HL-60 (cell line): Measurements from ENCODE around the gene TPCN2.

Source experiments
- DNase-seq, 2 experiments: peaks; one replicate each; pipeline ENCODE4 v3.0.0-alpha.2; 2010 to 2020; ENCODE audit warnings: low read depth in 1 of 2, low spot score in 1 of 2
- H3K27ac ChIP-seq: fragments of 250-450 bp; sonication (Bioruptor Pico); replicated peaks from 2 replicates; pipeline ENCODE4 v1.5.1; 2020; ENCODE audit warnings: mild to moderate bottlenecking, moderate library complexity
- H3K27me3 ChIP-seq: fragments of 250-450 bp; sonication (Bioruptor Pico); 2 replicates; pipeline ENCODE4 v1.5.1; 2021; ENCODE audit warnings: mild to moderate bottlenecking, moderate library complexity; ENCODE audit not compliant: insufficient read depth, poor library complexity, severe bottlenecking
- H3K4me3 ChIP-seq: replicated peaks from 2 replicates; pipeline ENCODE4 v1.5.1; 2011; ENCODE audit warnings: mild to moderate bottlenecking, control low read depth, low read length; ENCODE audit not compliant: insufficient read depth
- GABPA ChIP-seq: IDR thresholded peaks from 2 replicates; pipeline ENCODE4 v1.6.1; 2012; ENCODE audit warnings: low read depth
- POLR2AphosphoS5 ChIP-seq: IDR thresholded peaks from 2 replicates; pipeline ENCODE4 v1.6.1; 2012; ENCODE audit warnings: low read depth
- REST ChIP-seq: IDR thresholded peaks from 2 replicates; pipeline ENCODE4 v1.6.1; 2012; ENCODE audit warnings: low read depth; ENCODE audit not compliant: insufficient replicate concordance
- SPI1 ChIP-seq: IDR thresholded peaks from 2 replicates; pipeline ENCODE4 v1.6.1; 2012; ENCODE audit warnings: low read depth, mild to moderate bottlenecking, borderline replicate concordance
- TF ChIP-seq, protein P1 (sequence below): IDR thresholded peaks from one replicate; pipeline ENCODE4 v1.5.1; 2011; ENCODE audit warnings: low read length, control low read depth, inconsistent platforms; ENCODE audit not compliant: insufficient read depth

Gene TPCN2

GRCh38 chr11:69164824-69165223 lies 116.1 kb downstream of the TPCN2 start:
- Histone ChIP-seq H3K27ac (no peak overlapping the region), H3K4me3 (no peak overlapping the region), H3K27me3 (no peaks in the 10 kb centered on the region)
- DNase-seq, result no peak
- TF ChIP-seq, protein P1, sequence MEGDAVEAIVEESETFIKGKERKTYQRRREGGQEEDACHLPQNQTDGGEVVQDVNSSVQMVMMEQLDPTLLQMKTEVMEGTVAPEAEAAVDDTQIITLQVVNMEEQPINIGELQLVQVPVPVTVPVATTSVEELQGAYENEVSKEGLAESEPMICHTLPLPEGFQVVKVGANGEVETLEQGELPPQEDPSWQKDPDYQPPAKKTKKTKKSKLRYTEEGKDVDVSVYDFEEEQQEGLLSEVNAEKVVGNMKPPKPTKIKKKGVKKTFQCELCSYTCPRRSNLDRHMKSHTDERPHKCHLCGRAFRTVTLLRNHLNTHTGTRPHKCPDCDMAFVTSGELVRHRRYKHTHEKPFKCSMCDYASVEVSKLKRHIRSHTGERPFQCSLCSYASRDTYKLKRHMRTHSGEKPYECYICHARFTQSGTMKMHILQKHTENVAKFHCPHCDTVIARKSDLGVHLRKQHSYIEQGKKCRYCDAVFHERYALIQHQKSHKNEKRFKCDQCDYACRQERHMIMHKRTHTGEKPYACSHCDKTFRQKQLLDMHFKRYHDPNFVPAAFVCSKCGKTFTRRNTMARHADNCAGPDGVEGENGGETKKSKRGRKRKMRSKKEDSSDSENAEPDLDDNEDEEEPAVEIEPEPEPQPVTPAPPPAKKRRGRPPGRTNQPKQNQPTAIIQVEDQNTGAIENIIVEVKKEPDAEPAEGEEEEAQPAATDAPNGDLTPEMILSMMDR, result no peak
- TF ChIP-seq GABPA (no peak), SPI1 (no peak), POLR2AphosphoS5 (no peak), REST (no peak)

- no peak for DNase-seq
- Histone ChIP-seq H3K4me3 (no peak overlapping the region), H3K27me3 (no peaks in the 10 kb centered on the region), H3K27ac (no peak overlapping the region)
- TF ChIP-seq GABPA (no peak), REST (no peak), POLR2AphosphoS5 (no peak), SPI1 (no peak)
- TF ChIP-seq, protein P1, result no peak
Observed at GRCh38 chr11:69165775-69166174, 117.0 kb downstream of the TPCN2 start.

DNA sequence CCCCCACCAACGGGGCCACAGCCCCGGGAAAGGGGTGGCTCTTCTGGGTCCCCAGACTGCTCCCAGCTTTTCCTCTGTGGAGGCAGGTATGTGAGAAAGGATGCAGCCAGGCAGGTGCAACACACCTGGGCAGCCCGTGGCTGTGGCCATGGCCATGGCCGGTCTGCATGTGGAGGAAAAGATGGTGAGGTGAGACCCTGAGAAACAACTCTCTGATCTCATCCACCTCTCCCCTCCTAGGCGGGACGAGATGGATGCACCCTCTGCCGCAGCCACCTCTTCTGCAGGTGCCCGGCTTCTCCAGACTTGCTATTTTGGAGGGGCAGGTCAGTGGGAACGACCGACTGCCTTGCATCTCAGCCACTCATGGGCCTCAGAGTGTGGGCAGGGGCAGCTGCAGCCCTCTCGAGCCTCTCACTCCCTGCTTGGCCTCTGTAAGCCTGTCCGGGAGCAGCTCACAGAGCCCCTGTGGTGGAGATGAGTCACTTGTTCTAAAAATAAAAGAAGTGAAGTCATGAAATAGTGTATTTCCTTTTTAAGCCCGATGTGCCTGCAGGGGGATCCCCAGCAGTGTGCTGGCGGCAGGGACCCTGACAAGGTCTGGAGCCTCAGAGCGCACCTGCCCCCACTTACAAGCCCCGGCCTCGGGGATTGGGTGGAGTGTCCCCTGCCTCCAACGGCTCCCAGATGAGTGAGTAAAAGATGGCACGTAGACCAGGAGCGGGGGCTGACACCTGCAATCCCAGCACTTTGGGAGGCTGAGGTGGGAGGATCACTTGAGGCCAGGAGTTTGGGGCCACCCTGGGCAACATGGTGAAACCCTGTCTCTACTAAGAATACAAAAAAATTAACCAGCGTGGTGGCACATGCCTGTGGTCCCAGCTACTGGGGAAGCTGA lies 117.7 kb downstream of the TPCN2 start:
- TF ChIP-seq, protein P1, result no peak
- TF ChIP-seq SPI1 (no peak), REST (no peak), GABPA (no peak), POLR2AphosphoS5 (no peak)
- DNase-seq, result peak; percentile 13 to 18
- no peak overlapping the region for H3K4me3 ChIP-seq
- no peak overlapping the region for H3K27ac ChIP-seq
- no peaks in the 10 kb centered on the region for H3K27me3 ChIP-seq
